Activated CD4-positive, alpha-beta memory T cell treated with anti-CD3 and anti-CD28 coated beads, Interleukin-2, amount 10 ng/mL, durations not matched to agents 7 days and 5 days (primary cell): ENCODE data around the gene OR51E1. TPM values are rescaled to one million over a fixed set of nuclear protein-coding genes. Genes with fewer than 3 reads are reported as not detected.

ENCODE experiments used
- CTCF ChIA-PET: fragments of 350-600 bp; sonication (Branson Sonifier 250); formaldehyde crosslinking; loops from one replicate; lab custom pipeline; 2021; ENCODE audit warnings: antibody characterized with exemption, inconsistent platforms; lab: Charles Lee
- POLR2A ChIA-PET: fragments of 350-600 bp; sonication (Branson Sonifier 250); formaldehyde crosslinking; loops from one replicate; lab custom pipeline; 2021; ENCODE audit warnings: antibody characterized with exemption; lab: Charles Lee
- DNase-seq: peaks from one replicate; pipeline ENCODE4 v3.0.0-alpha.2; 2020
- H3K27ac Mint-ChIP-seq: one replicate; pipeline ENCODE4 v1.8.0; 2021; ENCODE audit warnings: mild to moderate bottlenecking, mixed read lengths
- H3K27me3 Mint-ChIP-seq: one replicate; pipeline ENCODE4 v1.8.0; 2021; ENCODE audit warnings: mixed read lengths
- H3K36me3 Mint-ChIP-seq: one replicate; pipeline ENCODE4 v1.8.0; 2021; ENCODE audit warnings: low read depth, mixed read lengths
- H3K4me1 Mint-ChIP-seq: one replicate; pipeline ENCODE4 v1.8.0; 2021; ENCODE audit warnings: mixed read lengths
- H3K4me3 Mint-ChIP-seq: one replicate; pipeline ENCODE4 v1.8.0; 2021; ENCODE audit warnings: mild to moderate bottlenecking, mixed read lengths
- H3K9me3 Mint-ChIP-seq: one replicate; pipeline ENCODE4 v1.8.0; 2021; ENCODE audit warnings: mixed read lengths
- total RNA-seq, 2 experiments: library from RNA; stranded (reverse); gene quantifications; one replicate each; pipeline ENCODE4 v1.2.3, GENCODE V29; 2021

The OR51E1 gene
- total RNA-seq, result not detected

- no peak within 1 kb of the TSS for H3K4me3 Mint-ChIP-seq
- H3K27me3 Mint-ChIP-seq, result peaks cover 13% of the 10 kb centered on the region
- no peaks in the 10 kb centered on the region for H3K36me3 Mint-ChIP-seq
- H3K4me1 Mint-ChIP-seq, result no peaks in the 10 kb centered on the region
- H3K9me3 Mint-ChIP-seq, result no peaks in the 10 kb centered on the region
- DNase-seq, result no peak
- ChIA-PET CTCF (no interaction called here), POLR2A (no interaction called here)
- H3K27ac Mint-ChIP-seq, result no peak within 1 kb of the TSS
These were observed at the start of gene OR51E1 for GRCh38 chr11:4643682-4644081. Gene OR51E1 (plus strand): TSS chr11:4643982. CDS start chr11:4652527, 8,545 bp downstream.

GRCh38 chr11:4605057-4605456 lies 38.7 kb upstream of the OR51E1 start:
- H3K36me3 Mint-ChIP-seq, result peaks cover 43% of the 10 kb centered on the region
- CTCF ChIA-PET, result interaction anchor here (0.5 kb wide), 1 partner anchor 465 kb away, joined by 4 read pairs; no protein-coding TSS in a partner anchor
- H3K4me1 Mint-ChIP-seq, result peaks cover 34% of the 10 kb centered on the region
- H3K4me3 Mint-ChIP-seq, result no peak overlapping the region
- no peaks in the 10 kb centered on the region for H3K27me3 Mint-ChIP-seq
- DNase-seq, result no peak
- no peak overlapping the region for H3K27ac Mint-ChIP-seq
- POLR2A ChIA-PET, result no interaction called here
- no peaks in the 10 kb centered on the region for H3K9me3 Mint-ChIP-seq

DNA sequence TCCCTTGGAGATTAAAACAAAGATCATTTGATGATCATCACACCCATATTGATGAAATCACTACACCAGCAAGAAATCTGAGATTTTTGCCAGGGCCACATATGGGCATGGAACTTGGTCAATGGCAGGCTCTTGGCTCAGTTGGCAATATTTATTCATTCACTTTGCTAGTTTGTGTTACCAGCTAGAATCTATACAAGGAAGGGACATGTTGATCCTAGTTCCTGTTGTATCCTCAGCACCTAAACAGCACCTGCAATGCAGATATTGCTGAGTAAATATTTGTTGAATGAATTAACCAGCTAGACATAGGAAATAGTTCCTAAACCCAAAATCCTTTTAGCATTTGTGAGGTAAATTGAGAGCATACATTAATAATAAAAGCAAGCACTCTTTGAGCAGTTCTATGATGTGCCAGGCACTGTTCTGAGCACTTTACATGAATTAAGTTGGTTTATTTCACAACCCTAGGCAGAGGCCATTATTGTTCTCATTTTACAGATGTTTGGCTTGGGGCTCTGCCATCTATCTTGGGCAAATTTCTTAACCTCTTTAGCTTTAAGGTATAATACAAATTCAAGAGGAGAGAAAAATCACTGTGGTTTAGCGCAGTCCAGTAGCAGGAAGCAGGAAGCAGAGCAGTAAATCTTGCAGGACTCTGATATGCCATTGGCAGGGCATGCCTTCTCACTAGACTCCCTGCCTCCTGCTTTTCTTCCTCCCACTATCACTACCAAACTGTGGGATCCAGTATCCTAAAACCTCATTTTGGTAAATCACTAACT lies 37.4 kb upstream of the OR51E1 start:
- ChIA-PET CTCF (interaction anchor here (1.2 to 1.4 kb wide), 2 partner anchors 18 to 67 kb away, joined by 3 to 4 read pairs; no protein-coding TSS in a partner anchor), POLR2A (no interaction called here)
- peak overlapping the region; percentile 83 for H3K4me3 Mint-ChIP-seq
- no peak for DNase-seq
- H3K4me1 Mint-ChIP-seq, result peaks cover 40% of the 10 kb centered on the region
- H3K27ac Mint-ChIP-seq, result no peak overlapping the region
- H3K27me3 Mint-ChIP-seq, result no peaks in the 10 kb centered on the region
- no peaks in the 10 kb centered on the region for H3K9me3 Mint-ChIP-seq
- peaks cover 35% of the 10 kb centered on the region for H3K36me3 Mint-ChIP-seq

DNA sequence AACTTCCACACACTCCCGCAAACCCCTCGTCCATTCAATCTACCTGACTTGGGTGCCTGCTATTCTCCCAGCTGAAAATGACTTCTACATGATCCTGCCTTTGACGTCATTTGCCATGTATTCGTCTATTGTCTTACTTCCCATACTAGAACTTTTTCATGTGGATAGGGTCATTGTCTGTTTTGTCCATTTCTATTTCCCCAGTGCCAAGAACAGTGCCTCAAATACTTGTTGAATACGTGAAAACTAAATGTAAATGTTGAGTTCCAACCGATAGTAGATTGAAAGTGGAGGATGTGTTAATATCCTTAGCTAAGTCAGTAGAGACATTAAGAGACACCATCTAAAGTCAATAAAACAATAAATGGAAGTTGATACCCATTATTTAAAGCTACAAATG lies 36.7 kb upstream of the OR51E1 start:
- Mint-ChIP-seq H3K9me3 (no peaks in the 10 kb centered on the region), H3K27ac (peak overlapping the region; percentile 80), H3K4me3 (peak overlapping the region; percentile 83), H3K27me3 (no peaks in the 10 kb centered on the region), H3K36me3 (peaks cover 31% of the 10 kb centered on the region), H3K4me1 (peaks cover 40% of the 10 kb centered on the region)
- ChIA-PET CTCF (interaction anchor here (0.9 to 1.5 kb wide), 6 partner anchors 18 to 420 kb away, joined by 3 to 4 read pairs (median 4); partner anchors contain the start of genes OR51D1 and TRIM21), POLR2A (interaction anchor here (1.3 kb wide), 1 partner anchor 214 kb away, joined by 8 read pairs; the partner anchor contains the start of gene TRIM21)
- DNase-seq, result no peak

- peaks cover 26% of the 10 kb centered on the region for H3K36me3 Mint-ChIP-seq
- H3K4me3 Mint-ChIP-seq, result peak within 1 kb of the TSS; percentile 83
- peaks cover 40% of the 10 kb centered on the region for H3K4me1 Mint-ChIP-seq
- peak; percentile 96 for DNase-seq
- no peaks in the 10 kb centered on the region for H3K9me3 Mint-ChIP-seq
- peak within 1 kb of the TSS; percentile 80 for H3K27ac Mint-ChIP-seq
- POLR2A ChIA-PET, result interaction anchor here (0.8 to 1.3 kb wide), 5 partner anchors 10 to 431 kb away, joined by 3 to 8 read pairs (median 3); partner anchors contain the start of gene TRIM21
- CTCF ChIA-PET, result interaction anchor here (0.9 to 2.8 kb wide), 6 partner anchors 17 to 421 kb away, joined by 3 to 10 read pairs (median 4); partner anchors contain the start of genes OR51D1 and TRIM21
- no peaks in the 10 kb centered on the region for H3K27me3 Mint-ChIP-seq
These were observed 35.8 kb upstream of the OR51E1 start, which contains the start of gene TRIM68 for GRCh38 chr11:4607781-4608666. Gene TRIM68 (minus strand): TSS chr11:4608231. CDS start chr11:4605504, 2,727 bp downstream.

- Mint-ChIP-seq H3K36me3 (peaks cover 9% of the 10 kb centered on the region), H3K9me3 (no peaks in the 10 kb centered on the region)
These were observed 33.4 kb upstream of the OR51E1 start for GRCh38 chr11:4610258-4610935.

GRCh38 chr11:4611986-4612385 lies 31.8 kb upstream of the OR51E1 start:
- Mint-ChIP-seq H3K4me3 (no peak overlapping the region), H3K27ac (no peak overlapping the region), H3K27me3 (no peaks in the 10 kb centered on the region), H3K9me3 (no peaks in the 10 kb centered on the region), H3K36me3 (peaks cover 8% of the 10 kb centered on the region), H3K4me1 (peaks cover 29% of the 10 kb centered on the region)
- no peak for DNase-seq
- ChIA-PET POLR2A (no interaction called here), CTCF (interaction anchor here (0.6 kb wide), 1 partner anchor 25 kb away, joined by 3 read pairs; no protein-coding TSS in a partner anchor)

More at GRCh38 chr11:4610258-4610935, 33.4 kb upstream of the OR51E1 start:
- H3K27me3 Mint-ChIP-seq, result no peaks in the 10 kb centered on the region
- CTCF ChIA-PET, result interaction anchor here (2.8 kb wide), 1 partner anchor 14 kb away, joined by 10 read pairs; no protein-coding TSS in a partner anchor
- POLR2A ChIA-PET, result interaction anchor here (0.5 kb wide), 1 partner anchor 1613 kb away, joined by 3 read pairs; no protein-coding TSS in a partner anchor
- peak; percentile 43 for DNase-seq
- H3K27ac Mint-ChIP-seq, result peak overlapping the region; percentile 65
- H3K4me1 Mint-ChIP-seq, result peaks cover 40% of the 10 kb centered on the region
- H3K4me3 Mint-ChIP-seq, result peak overlapping the region; percentile 53

- ChIA-PET CTCF (interaction anchor here (0.7 kb wide), 1 partner anchor 77 kb away, joined by 7 read pairs; no protein-coding TSS in a partner anchor), POLR2A (no interaction called here)
- no peak overlapping the region for H3K27ac Mint-ChIP-seq
- H3K36me3 Mint-ChIP-seq, result no peaks in the 10 kb centered on the region
- H3K4me3 Mint-ChIP-seq, result no peak overlapping the region
- no peaks in the 10 kb centered on the region for H3K9me3 Mint-ChIP-seq
- H3K27me3 Mint-ChIP-seq, result peaks cover 4% of the 10 kb centered on the region
- no peak for DNase-seq
- H3K4me1 Mint-ChIP-seq, result no peaks in the 10 kb centered on the region
These were observed 27.8 kb upstream of the OR51E1 start for GRCh38 chr11:4615856-4616444.

GRCh38 chr11:4619514-4619913 lies 24.3 kb upstream of the OR51E1 start:
- DNase-seq, result no peak
- H3K27me3 Mint-ChIP-seq, result peaks cover 4% of the 10 kb centered on the region
- H3K9me3 Mint-ChIP-seq, result no peaks in the 10 kb centered on the region
- CTCF ChIA-PET, result no interaction called here
- H3K27ac Mint-ChIP-seq, result no peak overlapping the region
- H3K4me1 Mint-ChIP-seq, result no peaks in the 10 kb centered on the region
- POLR2A ChIA-PET, result no interaction called here
- no peak overlapping the region for H3K4me3 Mint-ChIP-seq
- H3K36me3 Mint-ChIP-seq, result no peaks in the 10 kb centered on the region

DNA sequence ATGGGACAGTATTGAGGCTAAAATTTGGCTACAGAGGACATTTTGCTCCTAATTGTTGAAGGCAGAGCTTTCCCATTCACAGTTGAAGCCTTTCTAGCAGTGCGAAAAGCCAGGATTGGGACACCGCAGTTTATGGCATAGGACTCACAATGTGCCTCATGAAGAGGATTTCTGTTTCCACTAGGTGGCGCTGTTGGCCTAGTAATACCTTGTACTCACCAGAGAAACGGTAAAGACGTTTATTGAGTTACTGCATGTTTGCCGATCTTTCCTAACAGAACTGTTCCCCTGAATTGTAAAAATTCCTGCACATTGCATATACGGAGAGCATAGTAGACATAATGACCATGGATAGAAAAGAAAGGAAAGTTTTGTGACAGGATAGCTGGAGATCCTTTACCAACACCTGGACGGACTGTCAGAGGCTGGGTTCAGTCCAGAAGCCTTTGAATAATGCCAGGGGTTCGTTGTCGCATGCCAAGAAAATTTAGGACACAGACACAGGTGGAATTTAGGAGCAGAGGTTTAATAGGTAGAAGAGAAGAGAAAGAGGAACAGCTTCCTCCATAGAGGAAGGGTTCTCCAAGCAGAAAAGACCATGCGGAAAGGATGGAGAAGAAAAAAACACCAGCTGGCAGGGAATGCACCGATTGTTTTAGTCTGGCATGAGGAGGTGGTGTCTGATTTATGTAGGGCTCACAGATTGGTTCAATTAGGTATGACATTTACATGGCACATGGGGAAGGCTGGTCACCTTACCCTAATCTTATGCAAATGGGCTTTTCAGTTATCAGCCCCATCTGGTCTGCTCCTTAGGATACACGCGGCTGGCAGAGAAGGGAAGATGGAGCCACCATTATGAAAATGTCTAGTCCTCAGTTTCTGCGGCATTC lies 17.3 kb upstream of the OR51E1 start:
- H3K36me3 Mint-ChIP-seq, result no peaks in the 10 kb centered on the region
- H3K4me3 Mint-ChIP-seq, result no peak overlapping the region
- no peaks in the 10 kb centered on the region for H3K4me1 Mint-ChIP-seq
- DNase-seq, result peak; percentile 69
- peaks cover 31% of the 10 kb centered on the region for H3K27me3 Mint-ChIP-seq
- H3K27ac Mint-ChIP-seq, result no peak overlapping the region
- POLR2A ChIA-PET, result no interaction called here
- H3K9me3 Mint-ChIP-seq, result peaks cover 5% of the 10 kb centered on the region
- CTCF ChIA-PET, result interaction anchor here (1.1 to 2.6 kb wide), 4 partner anchors 10 to 439 kb away, joined by 3 to 18 read pairs (median 7); partner anchors contain the start of genes OR51D1 and TRIM68

DNA sequence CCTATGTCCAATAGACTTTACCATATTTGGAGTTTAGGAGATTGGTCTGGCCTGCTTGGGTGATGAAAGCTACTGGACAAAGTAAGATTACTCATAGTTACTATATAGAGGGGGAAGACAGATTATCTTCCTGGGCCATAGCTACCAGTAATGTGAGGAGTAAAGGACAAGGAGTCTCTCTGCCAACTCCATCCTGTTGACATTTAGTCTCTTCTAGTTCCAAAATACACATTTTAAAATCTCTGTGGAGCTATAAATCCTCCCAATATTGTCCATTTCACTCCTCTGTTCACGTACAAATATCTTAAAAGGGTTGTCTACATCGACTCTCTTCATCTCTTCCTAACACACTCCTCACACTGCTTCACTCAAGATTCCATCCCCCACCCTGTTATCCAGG lies 7.6 kb upstream of the OR51E1 start:
- Mint-ChIP-seq H3K4me3 (no peak overlapping the region), H3K27me3 (peaks cover 10% of the 10 kb centered on the region), H3K9me3 (no peaks in the 10 kb centered on the region), H3K4me1 (no peaks in the 10 kb centered on the region), H3K27ac (no peak overlapping the region), H3K36me3 (no peaks in the 10 kb centered on the region)
- ChIA-PET CTCF (interaction anchor here (0.6 to 2.5 kb wide), 16 partner anchors 9 to 655 kb away, joined by 3 to 21 read pairs (median 3); partner anchors contain the start of gene MMP26), POLR2A (no interaction called here)
- DNase-seq, result no peak
